ENCODE results near the gene CALCOCO2.

The CALCOCO2 gene

GRCh38 chr17:48809182-48809581 is 21.7 kb upstream of the CALCOCO2 start:
- TF ChIP-seq CTCF (conservative IDR thresholded peaks at IDR 0.05; ENCODE audit: low read length), result no peak
- TF ChIP-seq EZH2phosphoT487 (IDR thresholded peaks at IDR 0.05; ENCODE audit: borderline replicate concordance), result no peak
- H3K4me1 ChIP-seq (ENCODE audit: insufficient read depth, low read length, poor library complexity, severe bottlenecking), result peaks cover 4% of the 10 kb centered on the region
- no peak overlapping the region for H3K4me3 ChIP-seq (ENCODE audit: low read length, poor library complexity, severe bottlenecking)
- H3K4me2 ChIP-seq (ENCODE audit: low read depth, low read length, poor library complexity, severe bottlenecking), result no peak overlapping the region
- H3K9ac ChIP-seq (ENCODE audit: low read depth, low read length, poor library complexity, severe bottlenecking), result no peak overlapping the region
- H3K9me2 ChIP-seq (replicated peaks; ENCODE audit: low read depth, low read length), result no peaks in the 10 kb centered on the region
- no peaks in the 10 kb centered on the region for H3K27me3 ChIP-seq (ENCODE audit: insufficient read depth, low read length, poor library complexity, severe bottlenecking)
- H3K36me3 ChIP-seq (ENCODE audit: insufficient read depth, low read length), result no peaks in the 10 kb centered on the region
- H3K79me2 ChIP-seq (ENCODE audit: insufficient read depth, low read length), result no peaks in the 10 kb centered on the region
- H3K9me3 ChIP-seq (ENCODE audit: insufficient read depth, low read depth, low read length), result no peaks in the 10 kb centered on the region
- H2AFZ ChIP-seq (ENCODE audit: low read length), result no peak overlapping the region
- H4K20me1 ChIP-seq (ENCODE audit: insufficient read depth, low read length, poor library complexity, severe bottlenecking), result no peaks in the 10 kb centered on the region
- H3F3A ChIP-seq (ENCODE audit: low read depth), result no peaks in the 10 kb centered on the region

GRCh38 chr17:48812001-48812400 is 18.8 kb upstream of the CALCOCO2 start:
- peaks cover 9% of the 10 kb centered on the region; the same call in 1 of the 2 replicates for H3F3A ChIP-seq (ENCODE audit: low read depth)
- H3K79me2 ChIP-seq (ENCODE audit: insufficient read depth, low read length), result no peaks in the 10 kb centered on the region
- H3K9me3 ChIP-seq (ENCODE audit: insufficient read depth, low read depth, low read length), result no peaks in the 10 kb centered on the region
- TF ChIP-seq CTCF (conservative IDR thresholded peaks at IDR 0.05; ENCODE audit: low read length), result no peak
- no peak for TF ChIP-seq EZH2phosphoT487 (IDR thresholded peaks at IDR 0.05; ENCODE audit: borderline replicate concordance)
- H3K9ac ChIP-seq (ENCODE audit: low read depth, low read length, poor library complexity, severe bottlenecking), result no peak overlapping the region
- no peaks in the 10 kb centered on the region for H3K9me2 ChIP-seq (replicated peaks; ENCODE audit: low read depth, low read length)
- H3K4me3 ChIP-seq (ENCODE audit: low read length, poor library complexity, severe bottlenecking), result no peak overlapping the region
- H4K20me1 ChIP-seq (ENCODE audit: insufficient read depth, low read length, poor library complexity, severe bottlenecking), result no peaks in the 10 kb centered on the region
- H3K4me2 ChIP-seq (ENCODE audit: low read depth, low read length, poor library complexity, severe bottlenecking), result no peak overlapping the region
- H2AFZ ChIP-seq (ENCODE audit: low read length), result no peak overlapping the region
- H3K36me3 ChIP-seq (ENCODE audit: insufficient read depth, low read length), result no peaks in the 10 kb centered on the region
- no peaks in the 10 kb centered on the region for H3K27me3 ChIP-seq (ENCODE audit: insufficient read depth, low read length, poor library complexity, severe bottlenecking)
- H3K4me1 ChIP-seq (ENCODE audit: insufficient read depth, low read length, poor library complexity, severe bottlenecking), result peaks cover 12% of the 10 kb centered on the region

- Histone ChIP-seq H2AFZ (ENCODE audit: low read length) (0 out of 2 replicates have a peak overlapping the region, but pooled peaks have one; percentile 22), H3F3A (ENCODE audit: low read depth) (peaks cover 9% of the 10 kb centered on the region; the same call in 1 of the 2 replicates), H3K4me3 (ENCODE audit: low read length, poor library complexity, severe bottlenecking) (no peak overlapping the region), H3K9me2 (replicated peaks; ENCODE audit: low read depth, low read length) (no peaks in the 10 kb centered on the region), H3K4me2 (ENCODE audit: low read depth, low read length, poor library complexity, severe bottlenecking) (peak overlapping the region; percentile 34), H3K27me3 (ENCODE audit: insufficient read depth, low read length, poor library complexity, severe bottlenecking) (no peaks in the 10 kb centered on the region), H4K20me1 (ENCODE audit: insufficient read depth, low read length, poor library complexity, severe bottlenecking) (no peaks in the 10 kb centered on the region), H3K36me3 (ENCODE audit: insufficient read depth, low read length) (no peaks in the 10 kb centered on the region), H3K79me2 (ENCODE audit: insufficient read depth, low read length) (no peaks in the 10 kb centered on the region), H3K9me3 (ENCODE audit: insufficient read depth, low read depth, low read length) (no peaks in the 10 kb centered on the region), H3K4me1 (ENCODE audit: insufficient read depth, low read length, poor library complexity, severe bottlenecking) (peaks cover 12% of the 10 kb centered on the region), H3K9ac (ENCODE audit: low read depth, low read length, poor library complexity, severe bottlenecking) (no peak overlapping the region)
- TF ChIP-seq EZH2phosphoT487 (IDR thresholded peaks at IDR 0.05; ENCODE audit: borderline replicate concordance), result no peak
- peak; percentile 91 for TF ChIP-seq CTCF (conservative IDR thresholded peaks at IDR 0.05; ENCODE audit: low read length)
Observed at GRCh38 chr17:48814504-48814903, 16.3 kb upstream of the CALCOCO2 start.
